Endometrial microvascular endothelial cells (primary cell): ENCODE results near the gene SLC24A4. TPM values are rescaled to one million over a fixed set of nuclear protein-coding genes. Genes with fewer than 3 reads are reported as not detected.

ENCODE experiments used
- in situ Hi-C: cut with HindIII; loops from 2 replicates; pipeline ENCODE4 v1.10.0; 2017; ENCODE audit warnings: low sequenced_read_pairs, low pct_unique_long_range_greater_than_20kb; ENCODE audit errors: inconsistent ontology term
- total RNA-seq: library from RNA; depleted of rRNA; stranded (reverse); fragments of >200 nt; gene quantifications from one replicate; pipeline ENCODE4 v1.2.3, GENCODE V29; 2015; ENCODE audit errors: inconsistent ontology term

SLC24A4 gene
- total RNA-seq, 1 donor from 2014 or later = not detected

DNA sequence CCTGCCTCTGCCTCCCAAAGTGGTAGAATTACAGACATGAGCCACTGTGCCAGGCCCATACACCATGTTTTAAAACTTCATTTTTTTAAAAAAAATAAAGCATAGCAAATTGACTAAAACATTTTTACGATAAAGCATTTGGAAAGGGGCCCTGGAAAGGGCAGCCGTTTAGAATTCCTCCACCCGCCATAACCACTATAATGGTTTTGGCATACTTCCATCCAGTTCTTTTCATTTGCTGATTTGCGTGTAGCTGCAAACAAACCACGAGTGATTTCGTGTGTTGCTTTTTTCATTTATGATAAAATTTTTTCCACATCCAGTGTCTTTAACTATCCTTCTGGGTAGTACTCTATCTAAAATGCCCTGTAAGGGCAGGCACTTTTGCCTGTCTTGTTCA is 98.8 kb downstream of the SLC24A4 start:
- in situ Hi-C loops = no loop called here

DNA sequence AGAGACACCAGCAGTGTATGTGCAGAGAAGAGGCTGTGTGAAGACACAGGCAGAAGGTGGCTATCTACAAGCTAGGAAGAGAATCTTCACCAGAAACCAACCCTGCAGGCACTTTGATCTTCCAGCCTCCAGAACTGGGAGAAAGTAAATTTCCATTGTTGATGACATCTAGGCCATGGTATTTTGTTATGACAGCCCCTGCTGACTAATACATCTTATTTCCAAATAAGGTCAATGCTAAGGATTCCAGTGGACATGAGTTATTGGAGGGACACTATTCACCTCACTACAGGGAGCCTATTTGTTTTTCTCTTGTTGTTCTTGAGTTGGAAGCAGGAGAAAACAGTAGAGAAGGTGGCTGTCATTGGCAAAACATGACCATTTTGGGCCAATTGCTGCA is 102.1 kb downstream of the SLC24A4 start:
- in situ Hi-C loops = no loop called here

DNA sequence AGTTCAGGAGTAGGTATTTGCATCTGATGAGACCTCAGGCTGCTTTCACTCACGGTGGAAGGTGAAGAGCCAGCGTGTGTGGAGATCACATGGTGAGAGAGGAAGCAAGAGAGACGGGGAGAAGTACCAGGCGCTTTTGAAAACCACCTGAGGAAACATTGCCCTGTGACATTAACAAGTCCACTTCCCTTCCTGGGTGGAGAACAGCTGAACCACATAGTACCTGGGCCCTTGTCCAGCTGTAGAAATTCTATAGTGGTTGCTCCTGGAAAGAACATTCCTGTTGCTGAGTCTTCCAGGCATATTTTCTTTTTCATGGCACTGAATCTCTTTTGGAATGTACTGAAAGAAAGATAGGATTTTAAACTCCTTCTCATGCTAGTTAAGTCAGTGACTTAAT is 103.3 kb downstream of the SLC24A4 start:
- in situ Hi-C loops = no loop called here

DNA sequence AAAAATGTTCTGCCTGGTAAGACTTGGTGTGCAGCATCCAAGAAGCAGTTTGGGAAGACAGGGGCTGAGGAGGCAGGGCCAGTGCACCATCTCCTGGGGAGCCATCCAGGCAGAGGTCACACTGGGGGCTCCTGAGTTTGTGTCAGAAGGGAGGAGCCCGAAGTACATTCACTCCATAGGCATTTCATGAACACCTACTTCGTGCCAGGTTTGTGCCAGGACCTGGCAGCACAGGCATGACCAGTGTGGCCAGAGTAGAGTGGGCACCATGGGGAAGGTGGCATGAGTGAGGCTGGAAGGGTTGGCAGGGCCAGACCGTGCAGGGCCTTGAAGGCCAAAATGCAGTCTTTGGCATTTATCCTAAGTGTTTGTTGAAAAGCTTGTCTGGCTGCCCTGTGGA is 104.1 kb downstream of the SLC24A4 start:
- in situ Hi-C loops = no loop called here

DNA sequence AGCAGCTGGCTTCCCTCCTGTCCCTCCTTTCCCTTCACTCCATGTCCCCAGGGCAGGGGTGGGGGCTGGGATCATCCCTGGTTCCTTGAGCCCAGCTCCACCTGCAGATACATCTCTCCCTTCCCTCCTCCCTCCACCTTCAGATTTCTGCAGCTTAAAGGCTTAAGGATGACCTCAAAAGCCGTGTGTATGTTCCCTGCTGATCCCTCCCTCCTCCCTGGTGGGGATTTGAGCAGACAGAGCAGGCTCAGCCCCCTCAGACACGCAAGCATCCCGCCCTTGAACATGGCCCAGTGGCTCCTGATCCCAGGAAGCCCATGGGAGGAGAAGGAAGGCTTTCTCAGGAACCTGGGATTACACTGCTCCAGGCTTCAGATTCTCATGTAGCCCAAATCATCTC is 107.7 kb downstream of the SLC24A4 start:
- in situ Hi-C loops = no loop called here

DNA sequence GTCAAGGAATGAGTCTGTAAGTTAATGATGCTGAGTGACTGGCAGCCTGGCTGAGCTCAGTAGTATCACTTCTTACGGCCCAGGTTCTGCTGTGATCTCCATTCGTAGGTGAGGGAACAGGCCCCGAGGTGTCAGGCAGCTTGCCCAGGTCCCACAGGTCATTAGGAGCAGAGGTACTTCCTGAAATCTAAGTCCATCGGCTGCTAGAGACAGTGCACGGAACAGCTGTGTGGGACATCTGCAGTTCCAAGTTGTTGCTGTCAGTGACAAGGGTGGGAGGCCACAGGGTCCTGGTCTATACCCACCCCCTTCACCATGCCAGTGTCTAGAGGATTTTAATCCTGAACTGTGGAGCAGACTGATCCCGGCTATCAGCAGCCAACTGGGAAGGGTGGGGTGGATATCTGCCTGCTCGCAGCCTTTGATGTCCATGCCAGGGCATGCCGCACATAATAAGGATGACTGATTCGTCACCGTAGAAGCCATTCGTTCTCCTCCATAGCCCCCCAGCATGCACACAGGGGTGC is 108.3 kb downstream of the SLC24A4 start:
- in situ Hi-C loops = no loop called here

DNA sequence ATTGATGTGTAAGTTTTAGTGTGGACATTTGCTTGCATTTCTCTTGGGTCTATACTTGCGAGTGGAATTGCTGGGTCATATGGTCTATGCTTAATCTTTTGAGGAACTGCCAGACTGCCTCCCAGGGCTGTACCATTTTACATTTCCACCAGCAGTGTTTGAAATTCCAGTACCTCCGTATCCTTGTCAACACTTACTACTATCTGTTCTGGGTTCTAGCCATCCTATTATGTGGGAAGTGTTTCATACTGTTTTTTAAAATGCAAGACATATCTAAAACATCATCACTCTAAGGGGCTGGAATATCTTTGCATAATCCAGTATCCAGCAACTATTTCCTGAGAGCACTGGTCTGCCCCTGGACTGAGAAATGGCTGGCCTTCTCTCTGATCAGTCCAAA is 110.4 kb downstream of the SLC24A4 start:
- in situ Hi-C loops = no loop called here

DNA sequence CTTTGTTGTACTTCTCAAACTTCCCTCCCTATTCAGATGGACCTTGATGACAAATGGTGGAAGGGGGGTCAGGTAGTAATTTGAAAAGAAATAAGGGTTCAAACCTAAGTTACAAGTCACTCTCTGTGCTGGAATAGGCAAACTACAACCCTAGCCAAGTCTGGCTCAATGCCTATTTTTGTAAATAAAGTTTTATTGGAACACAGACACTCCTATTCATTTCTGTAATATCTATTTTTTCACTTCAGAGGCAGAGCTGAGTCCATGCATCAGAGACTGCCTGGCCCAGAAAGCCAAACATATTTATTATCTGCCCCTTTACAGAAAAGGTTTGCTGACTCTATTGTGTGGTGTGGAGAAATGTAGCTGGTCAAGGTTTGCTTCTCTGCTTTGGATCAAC is 112.2 kb downstream of the SLC24A4 start:
- in situ Hi-C loops = no loop called here

DNA sequence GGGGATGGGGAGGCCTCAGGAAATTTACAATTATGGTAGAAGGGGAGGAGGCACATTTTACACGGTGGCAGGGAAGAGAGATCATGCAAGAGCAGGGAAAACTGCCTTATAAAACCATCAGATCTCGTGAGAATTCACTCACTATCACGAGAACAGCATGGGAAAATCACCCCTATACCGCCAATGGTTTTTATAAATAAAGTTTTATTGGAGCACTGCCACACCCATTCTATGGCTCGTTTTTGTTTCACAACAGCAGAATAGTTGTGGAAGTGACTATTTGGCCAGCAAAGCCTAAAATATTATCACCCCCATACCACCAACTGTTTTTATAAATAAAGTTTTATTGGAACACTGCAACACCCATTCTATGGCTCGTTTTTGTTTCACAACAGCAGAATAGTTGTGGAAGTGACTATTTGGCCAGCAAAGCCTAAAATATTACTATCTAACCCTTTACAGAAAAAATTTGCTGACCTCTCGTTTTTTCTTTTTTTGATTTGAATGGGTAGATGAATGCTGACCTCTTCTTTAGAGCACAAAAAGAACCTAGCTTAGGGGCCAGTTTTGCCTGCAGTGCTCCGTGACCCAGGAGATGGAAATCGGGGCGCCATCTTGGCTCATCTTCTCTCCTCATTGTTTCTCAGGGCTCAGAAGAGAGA is 113.3 kb downstream of the SLC24A4 start:
- in situ Hi-C loops = no loop called here

DNA sequence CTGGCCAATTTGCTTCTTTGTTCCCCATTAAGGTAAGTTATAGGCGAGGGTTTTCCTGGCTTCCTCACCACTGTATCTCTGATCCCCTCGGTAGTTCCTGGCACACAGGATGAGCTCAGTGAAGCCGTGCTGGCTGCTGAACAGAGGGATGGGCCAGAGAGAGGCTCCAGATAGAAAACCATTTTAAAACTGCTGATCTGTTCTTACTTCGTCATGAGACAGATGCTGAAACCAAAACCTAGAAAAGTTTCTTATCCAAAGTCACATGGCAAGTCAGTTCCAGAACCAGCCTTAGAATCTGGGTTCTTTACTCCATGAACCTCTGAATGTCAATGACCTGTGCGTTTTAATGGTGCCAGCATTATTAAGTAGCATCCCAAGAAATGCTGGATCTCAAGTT is 114.3 kb downstream of the SLC24A4 start:
- in situ Hi-C loops = no loop called here

DNA sequence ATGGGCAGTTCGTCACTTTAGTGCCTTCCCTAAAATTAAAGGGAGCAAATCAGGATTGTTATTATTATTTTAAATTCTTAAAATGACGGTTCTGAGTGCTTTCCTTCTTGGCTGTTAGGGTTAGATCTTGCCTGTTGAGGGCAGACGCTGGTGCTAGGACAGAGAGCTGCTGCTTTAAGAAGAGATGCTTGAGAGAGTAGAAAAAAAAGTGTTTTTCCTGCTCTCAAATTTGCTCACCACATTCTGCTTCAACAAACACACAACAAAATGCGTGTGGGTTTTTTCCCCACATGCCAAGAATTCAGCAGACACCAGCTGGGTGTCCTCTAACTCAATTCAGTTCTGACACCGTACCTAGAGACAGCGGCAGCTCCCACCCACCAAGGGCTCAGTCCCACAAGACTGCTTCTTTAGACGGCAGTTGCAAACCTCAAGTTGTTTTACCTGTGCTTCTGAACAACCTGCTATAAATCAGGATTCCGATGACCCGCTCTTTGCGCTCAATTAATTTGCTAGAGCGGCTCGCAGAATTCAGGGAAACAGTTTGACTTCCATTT is 114.8 kb downstream of the SLC24A4 start:
- in situ Hi-C loops = no loop called here

DNA sequence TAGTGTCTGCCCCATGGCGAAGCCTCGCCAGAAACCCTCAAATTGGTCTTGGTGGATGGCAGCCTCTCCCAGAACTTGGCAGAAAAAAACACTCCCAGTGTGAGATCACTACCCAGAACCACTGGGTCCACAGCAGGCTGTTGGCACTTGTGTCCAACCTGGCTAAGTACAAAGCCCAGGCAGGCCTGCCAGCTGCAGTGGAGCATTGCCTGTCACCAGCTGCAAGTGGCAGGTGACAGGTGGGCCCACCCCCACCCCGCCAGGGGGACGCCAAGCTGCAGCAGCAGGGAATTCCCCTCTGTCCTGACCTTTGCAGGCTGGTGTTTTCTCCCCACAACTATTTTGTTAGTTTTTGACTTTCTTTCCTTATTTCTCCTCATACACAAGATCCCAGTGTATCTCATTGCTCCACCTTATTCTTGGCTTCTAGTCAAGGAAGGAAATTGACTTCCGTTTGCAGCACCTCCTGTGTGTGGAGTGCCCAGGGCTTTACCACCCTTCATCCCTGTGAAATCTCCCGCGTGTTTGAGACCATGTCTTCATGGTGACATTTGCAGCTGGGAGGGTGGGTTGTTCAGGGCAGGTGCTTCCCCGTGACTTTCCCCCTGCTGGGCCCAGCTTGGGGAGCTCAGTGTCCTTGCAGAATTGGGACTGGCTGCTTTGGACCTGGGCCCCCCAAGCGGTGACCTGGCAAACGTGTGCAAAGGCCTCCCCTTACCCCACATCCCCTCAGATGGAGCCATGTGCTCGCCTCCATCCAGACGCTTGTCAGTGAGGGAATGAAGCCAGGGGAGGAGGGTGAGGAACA is 116.8 kb downstream of the SLC24A4 start:
- in situ Hi-C loops = no loop called here

DNA sequence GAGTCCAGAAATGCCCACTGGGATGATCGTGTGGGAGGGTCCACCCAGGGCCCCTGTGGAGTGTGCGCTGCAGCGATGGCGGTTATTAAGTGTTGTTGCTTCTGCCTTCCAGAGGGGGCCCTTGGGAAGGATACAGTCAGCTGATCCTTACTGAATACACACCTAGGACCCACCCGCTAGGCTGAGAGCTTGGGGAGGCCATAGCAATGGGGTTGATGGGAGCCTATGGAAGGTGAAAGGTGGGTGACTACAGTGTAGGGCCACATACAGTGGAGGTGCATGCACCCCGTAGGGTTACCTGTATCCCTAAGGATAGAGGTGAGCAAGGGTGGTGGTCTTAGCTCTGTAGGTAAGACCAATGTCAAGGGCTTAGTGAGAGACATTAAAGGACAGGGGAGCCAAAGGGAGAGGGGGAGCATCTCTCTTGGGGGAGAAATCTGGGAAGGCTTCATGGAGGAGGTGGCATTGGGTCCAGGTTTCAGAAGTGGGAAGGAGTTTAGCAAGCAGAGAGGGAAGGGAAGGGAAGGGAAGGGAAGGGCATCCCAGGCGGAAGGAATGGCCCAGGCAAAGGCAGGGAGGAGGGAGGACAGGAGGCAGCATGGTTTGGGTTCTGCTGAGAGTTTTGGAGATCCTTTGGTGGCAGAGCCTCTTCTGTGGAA is 117.5 kb downstream of the SLC24A4 start:
- in situ Hi-C loops = no loop called here

DNA sequence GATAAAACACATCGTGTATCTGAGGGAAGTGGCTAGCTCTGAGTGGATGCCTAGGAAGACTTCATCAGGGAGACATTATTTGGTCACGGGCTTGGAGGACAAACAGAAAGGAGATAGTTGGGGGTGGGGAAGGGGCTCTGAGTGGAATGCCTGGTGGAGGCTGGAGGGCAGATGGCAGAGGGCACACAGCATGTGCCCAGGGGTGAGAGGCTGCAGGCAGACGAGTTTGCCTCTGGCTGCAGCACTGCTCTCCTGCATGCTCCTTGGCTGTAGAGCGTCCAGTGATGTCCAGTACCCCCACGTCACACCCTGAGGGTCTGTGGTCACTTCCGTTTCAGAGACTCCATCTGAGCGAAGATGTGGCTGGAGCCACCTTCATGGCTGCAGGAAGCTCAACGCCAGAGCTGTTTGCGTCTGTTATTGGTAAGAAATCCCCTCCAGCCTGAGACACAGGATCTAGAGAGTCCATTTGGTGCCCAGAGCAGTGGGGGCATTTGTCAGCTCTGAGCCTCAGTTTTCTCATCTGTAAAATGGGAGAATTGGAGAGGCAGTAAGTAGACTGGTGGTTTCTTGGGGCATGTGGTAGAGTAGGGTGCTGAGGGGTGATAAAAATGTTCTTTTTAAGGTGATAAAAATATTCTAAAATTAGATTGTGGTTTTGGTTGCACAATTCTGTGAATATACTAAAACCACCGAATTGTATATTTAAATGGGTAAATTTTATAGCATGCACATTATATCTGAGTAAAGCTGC is 119.0 kb downstream of the SLC24A4 start:
- in situ Hi-C loops = no loop called here

DNA sequence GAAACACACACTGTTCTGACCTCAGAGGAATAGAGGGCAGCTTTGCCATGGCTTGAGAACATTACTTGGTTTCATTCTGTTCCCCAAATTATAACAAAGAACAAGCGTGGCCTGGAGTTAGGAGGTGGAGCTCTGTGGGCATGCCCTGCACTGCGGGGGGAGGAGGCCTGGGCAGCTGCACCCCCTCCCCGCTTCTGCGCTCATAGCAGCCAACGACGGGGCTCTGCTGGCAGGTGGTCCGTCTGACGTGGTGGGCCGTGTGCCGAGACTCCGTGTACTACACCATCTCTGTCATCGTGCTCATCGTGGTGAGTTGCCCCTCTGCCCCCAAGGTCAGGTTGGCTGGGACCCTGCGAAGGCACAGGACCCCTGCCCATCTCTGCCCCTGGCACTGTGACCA is 120.2 kb downstream of the SLC24A4 start:
- in situ Hi-C loops = no loop called here

DNA sequence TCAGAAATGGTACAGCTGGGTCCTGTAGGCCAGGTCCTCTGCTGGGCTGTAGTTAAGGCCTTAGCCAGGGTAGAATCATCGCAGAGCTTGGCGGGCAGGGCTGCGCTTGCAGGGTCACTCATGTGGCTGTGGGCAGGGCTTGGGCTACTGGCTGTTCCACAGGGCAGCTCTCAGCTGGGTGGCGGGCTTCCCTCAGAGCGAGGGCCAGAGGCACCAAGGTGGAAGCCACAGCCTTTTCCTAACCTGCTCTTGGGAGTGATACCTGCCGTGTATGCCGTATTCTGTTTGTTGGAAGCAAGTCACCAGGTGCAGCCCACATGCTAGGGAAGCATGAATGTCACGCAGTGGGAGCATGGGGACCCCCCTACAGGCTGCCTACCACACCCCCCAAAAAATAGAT is 120.8 kb downstream of the SLC24A4 start:
- in situ Hi-C loops = no loop called here

DNA sequence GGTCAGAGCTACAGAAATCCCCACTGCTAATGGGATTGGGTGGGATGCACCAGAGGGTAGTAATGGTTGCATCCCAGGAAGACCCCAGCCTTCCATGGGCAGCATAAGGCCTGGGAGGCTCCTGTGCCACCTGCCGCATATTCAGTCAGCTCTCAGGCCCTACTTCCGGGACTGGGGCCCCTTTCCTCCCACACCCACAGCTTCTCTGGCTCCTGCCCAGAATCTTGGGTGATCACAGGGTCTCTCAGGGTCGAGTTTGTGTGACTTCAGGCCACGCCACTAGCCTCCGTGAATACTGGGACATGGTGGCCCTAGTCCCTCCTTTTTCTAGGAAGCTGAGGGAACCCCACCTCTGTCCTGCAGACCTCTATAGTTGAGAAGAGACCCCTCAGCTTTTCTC is 123.8 kb downstream of the SLC24A4 start:
- in situ Hi-C loops = no loop called here

DNA sequence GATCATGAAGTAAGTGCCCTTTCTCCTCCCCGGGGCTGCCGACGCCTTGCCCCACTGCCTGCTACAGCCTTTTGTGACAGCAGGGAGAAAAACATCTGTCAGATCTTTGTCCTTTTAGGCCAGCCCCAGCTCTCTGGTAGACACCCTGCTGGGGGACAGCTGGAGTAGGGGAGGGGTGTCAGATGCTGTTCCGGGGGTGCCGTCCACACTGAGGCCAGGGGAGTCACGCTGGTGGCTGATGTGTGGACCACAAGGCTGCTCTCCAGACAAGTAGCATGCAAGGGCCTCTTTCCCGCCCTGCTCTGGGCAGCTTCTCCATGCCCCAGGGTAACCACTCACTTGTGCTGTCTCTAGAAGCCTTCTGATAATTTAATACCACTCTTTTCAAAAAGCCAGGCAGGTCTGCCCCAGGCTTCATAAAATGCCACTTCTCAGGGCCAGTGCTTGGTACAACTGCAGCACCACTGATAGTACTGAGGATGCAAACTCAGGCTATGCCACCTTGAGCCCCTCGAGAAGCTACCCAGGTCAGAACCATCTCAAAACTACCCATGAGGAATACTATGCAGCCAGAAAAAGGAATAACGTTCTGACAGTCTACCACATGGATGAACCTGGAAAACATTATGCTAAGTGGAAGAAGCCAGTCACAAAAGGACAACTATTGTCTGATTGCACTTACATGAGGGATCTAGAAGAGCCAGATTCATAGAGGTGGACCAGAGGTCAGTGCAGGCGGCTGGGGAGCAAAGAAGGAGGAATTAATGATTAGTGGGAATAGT is 124.6 kb downstream of the SLC24A4 start:
- in situ Hi-C loops = no loop called here
